Measurements from ENCODE around the gene DSCAML1. TPM values are rescaled to one million over a fixed set of nuclear protein-coding genes. Genes with fewer than 3 reads are reported as not detected.

DSCAML1 gene
- total RNA-seq, 6 donors from 2014 or later = 0.30 to 3.1 (median 1.3) TPM

DNA sequence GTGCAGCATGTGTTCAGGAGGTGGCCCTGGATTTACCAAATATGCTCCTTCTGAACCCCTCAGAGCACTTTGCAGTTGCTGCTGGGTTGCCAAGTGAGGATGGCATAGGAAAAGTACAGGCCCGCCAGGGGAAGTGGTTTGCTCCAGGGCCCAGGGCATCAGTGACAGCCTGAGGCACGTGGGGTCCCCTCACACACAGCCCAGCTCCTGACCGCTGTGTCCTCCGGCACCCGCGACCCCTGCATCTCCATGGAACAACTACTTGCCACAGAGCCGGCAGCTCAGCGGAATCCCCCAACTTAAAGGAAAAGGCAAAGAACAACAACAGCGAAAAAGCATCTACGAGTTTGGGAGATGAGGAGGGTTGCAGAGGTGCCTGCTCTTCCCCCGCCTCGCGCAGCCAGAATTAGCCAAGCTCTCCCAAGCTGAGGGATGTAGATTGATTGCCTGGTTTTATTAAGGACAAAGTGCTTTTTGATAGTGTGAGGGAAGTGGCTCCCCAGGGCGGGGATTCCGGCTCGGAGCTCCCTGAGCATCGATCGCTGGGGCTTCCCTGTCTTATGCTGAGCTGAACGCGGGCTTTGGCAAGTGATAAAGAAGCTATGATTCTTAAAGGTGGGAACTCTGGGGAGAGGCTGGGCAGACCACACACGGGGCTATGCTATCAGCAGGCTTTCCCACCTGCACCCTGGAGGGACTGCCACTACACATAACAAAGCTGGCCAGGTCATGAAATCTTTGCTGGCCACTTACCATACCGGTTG, 294.8 kb downstream of the DSCAML1 start:
- peaks cover 0 to 3% (median 0%) of the 10 kb centered on the region in 4 donors for H3K36me3 ChIP-seq
- DNase-seq (no peak), ATAC-seq (ENCODE audit: low FRiP score in 2 of 2) (no peak)

DNA sequence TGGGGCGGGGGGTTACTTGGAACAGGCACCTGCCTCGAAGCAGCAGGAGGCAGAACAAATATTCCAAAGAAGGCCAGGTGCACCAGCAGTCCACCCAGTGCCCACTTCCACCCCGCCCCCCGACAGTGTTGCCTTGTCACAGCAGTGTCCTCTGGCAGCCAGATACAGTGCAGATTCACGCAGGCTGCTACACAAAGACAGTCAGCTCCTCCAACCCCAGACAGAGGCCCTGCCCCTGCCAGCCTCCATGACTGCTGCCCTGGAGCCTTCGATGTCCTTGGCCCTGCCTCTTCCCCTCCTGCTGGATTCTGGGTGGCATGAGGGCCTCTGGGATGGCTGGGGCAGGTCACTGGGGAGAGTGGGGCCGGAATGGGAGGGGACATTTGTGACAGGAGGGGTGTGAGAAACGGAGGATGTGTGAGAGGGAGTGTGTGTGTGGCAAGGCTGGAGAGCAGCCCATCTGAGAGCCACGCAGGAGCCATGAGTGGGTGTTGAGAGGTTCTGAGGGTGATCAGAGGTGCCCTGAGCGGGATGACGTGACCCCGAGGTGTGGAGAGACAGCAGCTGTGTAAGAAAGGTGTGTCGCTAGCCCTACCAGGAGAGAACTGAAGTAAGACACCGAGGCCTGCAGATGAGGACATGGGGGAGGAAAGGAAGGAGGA, 295.6 kb downstream of the DSCAML1 start:
- Histone ChIP-seq H3K4me1 (no peaks in the 10 kb centered on the region), H3K27ac (no peak overlapping the region), H3K36me3 (peaks cover 0 to 3% (median 0%) of the 10 kb centered on the region in 4 donors), H3K27me3 (no peaks in the 10 kb centered on the region), H3K9me3 (no peaks in the 10 kb centered on the region), H3K4me3 (no peak overlapping the region)
- no peak for DNase-seq
- no peak for ATAC-seq (ENCODE audit: low FRiP score in 2 of 2)
- TF ChIP-seq, protein P1, sequence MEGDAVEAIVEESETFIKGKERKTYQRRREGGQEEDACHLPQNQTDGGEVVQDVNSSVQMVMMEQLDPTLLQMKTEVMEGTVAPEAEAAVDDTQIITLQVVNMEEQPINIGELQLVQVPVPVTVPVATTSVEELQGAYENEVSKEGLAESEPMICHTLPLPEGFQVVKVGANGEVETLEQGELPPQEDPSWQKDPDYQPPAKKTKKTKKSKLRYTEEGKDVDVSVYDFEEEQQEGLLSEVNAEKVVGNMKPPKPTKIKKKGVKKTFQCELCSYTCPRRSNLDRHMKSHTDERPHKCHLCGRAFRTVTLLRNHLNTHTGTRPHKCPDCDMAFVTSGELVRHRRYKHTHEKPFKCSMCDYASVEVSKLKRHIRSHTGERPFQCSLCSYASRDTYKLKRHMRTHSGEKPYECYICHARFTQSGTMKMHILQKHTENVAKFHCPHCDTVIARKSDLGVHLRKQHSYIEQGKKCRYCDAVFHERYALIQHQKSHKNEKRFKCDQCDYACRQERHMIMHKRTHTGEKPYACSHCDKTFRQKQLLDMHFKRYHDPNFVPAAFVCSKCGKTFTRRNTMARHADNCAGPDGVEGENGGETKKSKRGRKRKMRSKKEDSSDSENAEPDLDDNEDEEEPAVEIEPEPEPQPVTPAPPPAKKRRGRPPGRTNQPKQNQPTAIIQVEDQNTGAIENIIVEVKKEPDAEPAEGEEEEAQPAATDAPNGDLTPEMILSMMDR (IDR thresholded peaks at IDR 0.05) = no peak
- TF ChIP-seq POLR2AphosphoS5 (IDR thresholded peaks at IDR 0.05) (no peak), POLR2A (IDR thresholded peaks at IDR 0.05) (no peak), EP300 (IDR thresholded peaks at IDR 0.05) (no peak)
- WGBS, 2 donors = 69 to 74% methylated on average over 13 to 14 of the region's 14 CpGs

More for the DNA sequence above, 294.8 kb downstream of the DSCAML1 start:
- WGBS, 2 donors = 71 to 75% methylated on average over 19 to 22 of the region's 22 CpGs
- Histone ChIP-seq H3K27ac (no peak overlapping the region), H3K27me3 (no peaks in the 10 kb centered on the region), H3K4me3 (no peak overlapping the region), H3K9me3 (no peaks in the 10 kb centered on the region), H3K4me1 (no peaks in the 10 kb centered on the region)
- TF ChIP-seq, protein P1 (IDR thresholded peaks at IDR 0.05) = no peak
- TF ChIP-seq EP300 (IDR thresholded peaks at IDR 0.05) = no peak
- TF ChIP-seq POLR2AphosphoS5 (IDR thresholded peaks at IDR 0.05) = no peak
- no peak for TF ChIP-seq POLR2A (IDR thresholded peaks at IDR 0.05)

DNA sequence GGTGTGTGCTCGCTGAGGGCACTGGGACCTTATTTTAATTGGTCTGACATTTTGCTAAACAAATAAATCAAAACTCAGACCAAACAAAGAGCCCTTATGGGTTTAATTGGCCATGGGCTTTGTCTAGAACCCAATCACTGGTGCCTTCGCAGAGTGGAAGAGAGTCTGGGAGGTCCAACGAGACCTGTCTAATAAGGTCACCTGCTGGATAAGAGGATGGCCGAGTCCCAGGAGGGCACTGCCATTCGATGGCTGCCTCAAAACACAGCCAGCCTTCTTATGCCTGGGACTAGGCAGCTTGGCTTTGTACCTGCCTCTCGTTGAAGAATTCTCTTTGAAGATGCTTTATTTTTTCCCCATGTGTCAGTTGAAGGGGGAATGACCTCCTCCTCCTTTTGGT, 298.2 kb downstream of the DSCAML1 start:
- ATAC-seq (ENCODE audit: low FRiP score in 2 of 2) = no peak
- no peaks in the 10 kb centered on the region for H3K27me3 ChIP-seq
- no peak for DNase-seq

DNA sequence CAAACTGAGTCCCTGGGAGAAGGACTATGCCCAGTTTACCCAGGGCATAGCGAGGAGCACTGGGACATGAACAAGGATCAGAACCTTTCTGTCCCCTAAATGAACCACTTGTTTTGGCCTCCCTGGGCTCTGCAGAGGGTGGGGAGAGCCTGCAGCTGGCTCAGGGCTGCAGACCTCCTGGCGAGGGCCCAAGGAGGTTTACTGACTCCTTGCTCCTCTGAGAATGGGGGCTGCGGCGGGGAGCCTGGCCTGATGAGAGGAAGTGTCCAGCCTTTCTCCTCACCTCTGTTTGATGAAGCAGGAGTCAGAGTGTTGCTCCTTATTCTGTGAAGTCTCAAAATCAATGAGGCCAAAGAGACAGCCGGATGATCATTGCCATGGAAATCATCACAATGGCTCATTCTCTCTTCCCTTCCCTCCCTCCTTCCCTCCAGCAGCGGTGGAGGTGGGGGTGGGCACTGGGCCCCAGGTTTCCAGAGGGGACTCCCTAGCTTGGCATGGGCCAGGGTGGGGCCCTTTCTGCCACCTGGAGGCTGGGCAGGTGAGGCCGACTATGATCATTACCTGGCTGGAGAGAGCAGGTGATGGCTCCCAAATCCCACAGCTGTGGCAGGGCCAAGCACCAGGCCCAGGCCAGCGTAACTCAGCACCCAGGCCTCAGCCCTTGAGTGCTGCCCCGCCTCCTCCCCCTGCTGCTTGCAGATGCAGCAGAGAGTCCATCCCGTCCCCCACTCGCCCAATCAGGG, 299.6 kb downstream of the DSCAML1 start:
- Histone ChIP-seq H3K4me1 (no peaks in the 10 kb centered on the region), H3K9me3 (no peaks in the 10 kb centered on the region), H3K27me3 (no peaks in the 10 kb centered on the region), H3K27ac (no peak overlapping the region), H3K4me3 (no peak overlapping the region), H3K36me3 (no peaks in the 10 kb centered on the region)
- no peak for TF ChIP-seq POLR2A (IDR thresholded peaks at IDR 0.05)
- TF ChIP-seq, protein P1 (IDR thresholded peaks at IDR 0.05) = no peak
- TF ChIP-seq EP300 (IDR thresholded peaks at IDR 0.05) = no peak
- TF ChIP-seq POLR2AphosphoS5 (IDR thresholded peaks at IDR 0.05) = no peak
- ATAC-seq (ENCODE audit: low FRiP score in 2 of 2) = no peak
- 88 to 96% methylated on average over 7 to 11 of the region's 11 CpGs for WGBS, 2 donors
- DNase-seq = no peak

More for the DNA sequence above, 298.2 kb downstream of the DSCAML1 start:
- Histone ChIP-seq H3K4me1 (no peaks in the 10 kb centered on the region), H3K27ac (no peak overlapping the region), H3K36me3 (peaks cover 0 to 3% (median 0%) of the 10 kb centered on the region in 4 donors), H3K4me3 (no peak overlapping the region), H3K9me3 (no peaks in the 10 kb centered on the region)
- WGBS, 2 donors = 83 to 84% methylated on average over 6 of the region's 6 CpGs
- TF ChIP-seq, protein P1 (IDR thresholded peaks at IDR 0.05) = no peak
- TF ChIP-seq EP300 (IDR thresholded peaks at IDR 0.05) (no peak), POLR2A (IDR thresholded peaks at IDR 0.05) (no peak), POLR2AphosphoS5 (IDR thresholded peaks at IDR 0.05) (no peak)

All from upper lobe of left lung (tissue), 6 donors.